GM18507 (cell line): ENCODE data around the gene PUS3.
"Not testable (repeated sequence)": the region's sequence is repeated elsewhere in the genome, so short reads cannot be mapped to it uniquely, and the experiment has no call there.

Experiments used
- DNase-seq: peaks from one replicate; pipeline ENCODE4 v3.0.0; 2011; ENCODE audit warnings: low read depth; ENCODE audit not compliant: insufficient read length; ENCODE audit errors: extremely low spot score
- FAIRE-seq: peaks from 2 replicates; lab custom pipeline; 2011; peaks lifted over from hg19 to GRCh38; lab: Jason Lieb, UNC

PUS3 gene

DNA sequence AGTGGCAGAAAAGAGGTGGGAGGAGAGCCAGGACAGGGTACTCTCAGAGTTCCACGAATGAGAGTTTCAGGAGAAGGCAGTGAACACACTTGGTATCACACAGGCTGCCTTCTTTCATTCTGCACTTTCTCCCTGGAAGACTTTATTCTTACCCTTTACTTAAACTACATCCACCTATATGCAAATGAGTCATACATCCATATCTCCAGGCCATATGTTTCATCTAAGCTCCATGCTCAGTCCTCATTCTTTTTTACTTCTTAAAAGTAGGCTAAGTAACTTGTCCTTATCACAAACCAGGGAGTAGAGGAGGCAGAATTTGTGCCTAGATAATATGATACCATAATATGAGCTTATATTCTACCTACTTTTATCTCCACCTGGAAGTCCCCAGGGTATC lies 21.7 kb downstream of the PUS3 start:
- no peak for DNase-seq
- FAIRE-seq: no peak

DNA sequence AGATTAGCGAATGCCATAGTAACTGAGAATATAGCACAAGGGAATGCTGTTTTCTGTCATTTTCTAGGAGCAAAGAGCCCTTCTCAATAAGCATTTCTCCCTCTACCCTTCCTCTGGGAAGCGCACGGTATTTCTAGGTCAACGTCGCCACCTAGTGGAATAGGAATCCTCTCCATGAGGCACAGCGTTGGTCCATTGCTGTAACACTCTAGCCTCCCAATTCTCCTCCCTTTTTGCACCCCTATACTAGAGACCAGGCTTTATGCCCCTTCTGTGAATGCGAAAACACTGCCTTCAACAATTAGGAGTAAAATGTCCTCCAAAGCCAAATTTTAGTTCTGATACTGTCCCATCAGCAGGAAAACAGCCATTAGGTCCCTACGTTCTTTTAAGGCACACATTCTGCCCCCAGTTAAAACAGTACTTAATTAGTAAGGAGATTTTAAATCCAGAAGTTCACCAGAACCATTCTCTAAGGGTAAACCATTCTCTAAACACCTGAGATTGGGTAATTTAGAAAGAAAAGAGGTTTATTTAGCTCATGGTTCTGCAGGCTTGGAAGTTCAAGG lies 28.4 kb downstream of the PUS3 start:
- DNase-seq (no peak), FAIRE-seq (peak; percentile 86)

DNA sequence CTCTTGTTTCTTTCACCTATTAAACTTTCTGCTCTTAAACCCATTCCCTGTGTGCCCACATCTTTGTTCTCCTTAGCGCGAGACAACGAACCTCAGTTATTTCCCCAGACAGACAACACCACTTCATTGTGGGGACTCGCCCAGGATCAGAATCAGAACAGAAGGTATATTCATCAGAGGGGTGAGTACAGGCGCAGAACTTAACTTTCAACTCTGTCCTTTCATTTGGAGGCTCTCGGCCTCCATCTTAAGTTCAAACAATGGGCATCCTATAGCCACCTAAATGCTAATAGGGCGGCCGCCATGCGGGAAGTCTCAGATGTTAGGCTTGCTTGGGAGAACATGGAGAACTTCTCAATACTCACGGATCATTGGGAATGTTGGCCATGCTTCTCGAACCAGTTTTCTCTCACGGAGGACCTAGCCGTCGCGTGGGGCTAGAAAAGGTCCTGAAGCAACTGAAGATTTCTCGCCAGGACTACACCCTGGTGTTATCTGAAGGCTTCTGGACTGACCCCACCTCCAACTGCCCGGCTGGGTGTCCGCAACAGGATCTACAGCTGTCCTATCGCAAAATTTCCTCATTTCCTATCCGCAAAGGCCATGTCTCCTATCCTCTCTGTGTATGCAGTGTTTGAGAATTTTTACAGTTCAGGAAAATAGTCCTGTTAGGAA lies 29.0 kb downstream of the PUS3 start:
- DNase-seq (no peak), FAIRE-seq (no peak)

DNA sequence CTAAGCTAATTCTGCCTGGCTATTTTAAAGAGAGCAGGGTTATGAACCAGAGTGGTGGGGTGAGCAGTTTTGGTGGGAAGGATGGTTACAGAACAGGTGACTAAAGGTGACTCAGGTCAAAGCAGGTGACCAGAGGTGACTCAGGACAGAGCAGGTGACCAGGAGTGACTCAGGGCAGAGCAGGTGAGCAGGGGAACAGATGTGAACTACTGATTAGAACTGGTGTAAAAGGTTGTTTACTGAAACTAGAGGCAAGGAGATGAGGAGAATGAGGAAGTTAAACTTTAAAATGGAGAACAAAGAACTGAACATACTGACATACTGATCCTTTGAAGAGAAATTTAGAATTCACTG lies 30.9 kb downstream of the PUS3 start:
- DNase-seq: no peak
- no peak for FAIRE-seq

DNA sequence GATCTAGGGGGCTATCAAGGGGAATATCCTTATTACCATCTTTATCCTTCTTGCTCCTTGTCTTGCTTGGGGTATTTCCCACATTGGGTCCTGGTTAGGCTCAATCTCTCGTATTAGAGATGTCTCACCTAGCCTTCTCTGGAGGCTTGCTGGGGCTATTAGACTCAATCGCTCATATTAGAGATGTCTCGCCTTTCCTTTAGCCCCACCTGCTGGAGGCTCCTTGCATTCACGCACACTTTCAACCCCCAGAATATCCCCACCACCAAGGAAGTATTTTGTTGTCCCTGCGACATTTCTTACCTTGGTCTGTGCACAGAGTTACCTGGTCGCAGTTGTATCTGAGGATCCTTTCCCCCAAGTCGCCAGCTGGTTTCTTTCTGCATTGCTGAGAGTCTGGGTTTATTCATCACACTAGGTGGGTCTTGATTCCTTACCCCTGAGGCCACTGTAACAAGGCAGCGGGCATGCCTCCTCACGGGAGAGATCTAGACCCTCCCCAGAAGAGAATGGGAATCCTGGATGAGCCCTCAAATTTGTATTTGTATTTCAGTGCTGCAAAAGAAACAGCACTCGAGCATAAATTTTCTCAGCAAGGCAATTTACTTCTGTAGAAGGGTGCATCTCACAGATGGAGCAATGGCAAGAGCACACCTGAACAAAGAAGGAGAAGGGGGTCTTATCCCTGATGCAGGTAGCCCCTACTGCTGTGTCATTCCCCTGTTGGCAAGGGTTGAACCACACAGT lies 31.4 kb downstream of the PUS3 start:
- no peak for DNase-seq
- no peak for FAIRE-seq

DNA sequence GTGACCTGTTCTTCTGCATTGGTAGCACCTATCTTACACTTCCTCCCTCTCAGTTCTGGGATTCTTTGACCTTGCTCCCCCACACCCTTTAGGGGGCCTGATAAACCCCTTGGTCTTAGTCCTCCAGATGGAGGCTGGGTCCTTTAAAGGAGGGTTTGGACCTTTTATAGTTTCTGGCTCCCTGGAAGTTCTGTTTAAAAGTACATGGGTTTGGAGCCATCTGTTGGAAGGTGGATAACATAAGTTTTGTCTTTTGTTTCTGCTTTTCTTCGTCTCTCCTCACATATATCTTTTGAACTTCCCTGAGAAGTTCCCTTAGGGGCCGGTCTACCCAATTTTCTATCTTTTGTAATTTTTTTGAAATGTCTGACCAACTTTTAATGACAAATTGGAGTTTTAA lies 33.5 kb downstream of the PUS3 start:
- FAIRE-seq: no peak
- DNase-seq: no peak

DNA sequence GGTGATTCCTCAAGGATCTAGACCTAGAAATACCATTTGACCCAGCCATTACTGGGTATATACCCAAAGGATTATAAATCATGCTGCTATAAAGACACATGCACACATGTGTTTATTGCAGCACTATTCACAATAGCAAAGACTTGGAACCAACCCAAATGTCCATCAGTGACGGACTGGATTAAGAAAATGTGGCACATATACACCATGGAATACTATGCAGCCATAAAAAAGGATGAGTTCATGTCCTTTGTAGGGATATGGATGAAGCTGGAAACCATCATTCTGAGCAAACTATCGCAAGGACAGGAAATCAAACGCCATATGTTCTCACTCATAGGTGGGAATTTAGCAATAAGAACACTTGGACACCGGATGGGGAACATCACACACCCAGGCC lies 37.7 kb downstream of the PUS3 start:
- DNase-seq, FAIRE-seq: not testable (repeated sequence)

DNA sequence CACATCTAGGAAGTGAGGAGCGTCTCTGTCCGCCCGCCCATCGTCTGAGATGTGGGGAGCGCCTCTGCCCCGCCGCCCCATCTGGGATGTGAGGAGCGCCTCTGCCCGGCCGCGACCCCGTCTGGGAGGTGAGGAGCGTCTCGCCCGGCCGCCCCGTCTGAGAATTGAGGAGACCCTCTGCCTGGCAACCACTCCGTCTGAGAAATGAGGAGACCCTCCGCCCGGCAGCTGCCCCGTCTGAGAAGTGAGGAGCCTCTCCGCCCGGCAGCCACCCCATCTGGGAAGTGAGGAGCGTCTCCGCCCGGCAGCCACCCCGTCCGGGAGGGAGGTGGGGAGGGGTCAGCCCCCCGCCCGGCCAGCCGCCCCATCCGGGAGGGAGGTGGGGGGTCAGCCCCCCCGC lies 40.2 kb downstream of the PUS3 start:
- DNase-seq, FAIRE-seq: not testable (repeated sequence)

DNA sequence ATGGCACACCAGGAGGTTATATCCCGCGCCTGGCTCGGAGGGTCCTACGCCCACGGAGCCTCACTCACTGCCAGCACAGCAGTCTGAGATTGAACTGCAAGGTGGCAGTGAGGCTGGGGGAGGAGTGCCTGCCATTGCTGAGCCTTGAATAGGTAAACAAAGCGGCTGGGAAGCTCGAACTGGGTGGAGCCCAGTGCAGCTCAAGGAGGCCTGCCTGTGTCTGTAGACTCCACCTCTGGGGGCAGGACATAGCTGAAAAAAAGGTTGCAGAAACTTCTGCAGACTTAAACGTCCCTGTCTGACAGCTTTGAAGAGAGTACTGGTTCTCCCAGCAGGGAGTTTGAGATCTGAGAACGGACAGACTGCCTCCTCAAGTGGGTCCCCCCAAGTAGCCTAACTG lies 45.3 kb downstream of the PUS3 start:
- not testable (repeated sequence) for FAIRE-seq, DNase-seq

DNA sequence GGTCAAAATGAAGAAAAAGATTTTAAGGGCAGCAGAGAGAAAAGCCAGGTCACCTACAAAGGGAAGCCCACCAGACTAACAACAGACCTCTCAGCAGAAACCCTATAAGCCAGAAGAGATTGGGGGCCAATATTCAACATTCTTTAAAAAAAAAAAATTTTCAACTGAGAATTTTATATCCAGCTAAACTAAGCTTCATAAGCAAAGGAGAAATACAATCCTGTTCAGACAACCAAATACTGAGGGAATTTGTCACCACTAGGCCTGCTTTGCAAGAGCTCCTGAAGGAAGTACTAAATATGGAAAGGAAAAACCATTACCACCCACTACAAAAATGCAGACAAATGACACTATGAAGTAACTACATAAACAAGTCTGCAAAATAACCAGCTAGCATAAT lies 56.8 kb downstream of the PUS3 start:
- FAIRE-seq (no peak), DNase-seq (no peak)
